Activated B cell treated with CpG ODN at 0.5 μM for 24 hours (primary cell): ENCODE data around the gene C10orf62. TPM values are rescaled to one million over a fixed set of nuclear protein-coding genes. Genes with fewer than 3 reads are reported as not detected.

ENCODE experiments used
- ATAC-seq: fragments of 200-7000 bp; cut with Tn5 transposase; one replicate; pipeline ENCODE4 v1.10.0; 2021; ENCODE audit warnings: low read depth, mild to moderate bottlenecking, moderate library complexity
- CTCF ChIA-PET: fragments of 350-600 bp; sonication (Branson Sonifier 250); formaldehyde crosslinking; loops from one replicate; lab custom pipeline; 2021; ENCODE audit warnings: antibody characterized with exemption; lab: Charles Lee
- POLR2A ChIA-PET: fragments of 350-600 bp; sonication (Branson Sonifier 250); formaldehyde crosslinking; loops from one replicate; lab custom pipeline; 2021; ENCODE audit warnings: antibody characterized with exemption; lab: Charles Lee
- DNase-seq: peaks from one replicate; pipeline ENCODE4 v3.0.0; 2022
- H3K27ac Mint-ChIP-seq: one replicate; pipeline ENCODE4 v1.8.0; 2020; ENCODE audit warnings: mixed read lengths
- H3K27me3 Mint-ChIP-seq: one replicate; pipeline ENCODE4 v1.8.0; 2021; ENCODE audit warnings: mixed read lengths
- H3K36me3 Mint-ChIP-seq: one replicate; pipeline ENCODE4 v1.8.0; 2021; ENCODE audit warnings: low read depth, mixed read lengths
- H3K4me1 Mint-ChIP-seq: one replicate; pipeline ENCODE4 v1.8.0; 2021; ENCODE audit warnings: mixed read lengths
- H3K4me3 Mint-ChIP-seq: one replicate; pipeline ENCODE4 v1.8.0; 2020; ENCODE audit warnings: mild to moderate bottlenecking, mixed read lengths
- H3K9me3 Mint-ChIP-seq: one replicate; pipeline ENCODE4 v1.8.0; 2020; ENCODE audit warnings: mixed read lengths
- CTCF ChIP-seq: fragments of 200-600 bp; IDR thresholded peaks from one replicate; pipeline ENCODE4 v1.8.0; 2022; ENCODE audit warnings: antibody characterized with exemption, mild to moderate bottlenecking
- intact Hi-C: fragments of 100-400 bp; cut with micrococcal nuclease; formaldehyde crosslinking; loops from one replicate; pipeline ENCODE4 v1.15.1; 2024
- total RNA-seq: library from RNA; stranded (reverse); gene quantifications from 2 replicates; pipeline ENCODE4 v1.2.3, GENCODE V29; 2022

The C10orf62 gene
- total RNA-seq, 1 donor from 2014 or later = not detected

GRCh38 chr10:97597778-97598177 is 8.3 kb downstream of the C10orf62 start:
- H3K27me3 Mint-ChIP-seq = no peaks in the 10 kb centered on the region
- CTCF ChIA-PET = no interaction called here
- intact Hi-C loops = no loop called here
- H3K36me3 Mint-ChIP-seq = no peaks in the 10 kb centered on the region
- POLR2A ChIA-PET = no interaction called here
- no peak for ATAC-seq
- no peaks in the 10 kb centered on the region for H3K9me3 Mint-ChIP-seq
- no peak for TF ChIP-seq CTCF
- no peaks in the 10 kb centered on the region for H3K4me1 Mint-ChIP-seq
- no peak overlapping the region for H3K4me3 Mint-ChIP-seq
- H3K27ac Mint-ChIP-seq = no peak overlapping the region
- DNase-seq = no peak

GRCh38 chr10:97598407-97599271 is 9.1 kb downstream of the C10orf62 start:
- POLR2A ChIA-PET = no interaction called here
- Mint-ChIP-seq H3K27ac (no peak overlapping the region), H3K4me1 (no peaks in the 10 kb centered on the region), H3K27me3 (no peaks in the 10 kb centered on the region), H3K36me3 (no peaks in the 10 kb centered on the region), H3K9me3 (no peaks in the 10 kb centered on the region), H3K4me3 (no peak overlapping the region)
- intact Hi-C loops = no loop called here
- no peak for ATAC-seq
- no peak for DNase-seq
- no peak for TF ChIP-seq CTCF
- CTCF ChIA-PET = no interaction called here

- DNase-seq = no peak
- H3K27ac Mint-ChIP-seq = no peak overlapping the region
- ATAC-seq = no peak
- H3K4me3 Mint-ChIP-seq = no peak overlapping the region
- H3K9me3 Mint-ChIP-seq = no peaks in the 10 kb centered on the region
- no peaks in the 10 kb centered on the region for H3K4me1 Mint-ChIP-seq
- ChIA-PET POLR2A (no interaction called here), CTCF (no interaction called here)
- intact Hi-C loops = no loop called here
- no peaks in the 10 kb centered on the region for H3K27me3 Mint-ChIP-seq
- TF ChIP-seq CTCF = no peak
- no peaks in the 10 kb centered on the region for H3K36me3 Mint-ChIP-seq
These were observed 9.7 kb downstream of the C10orf62 start for GRCh38 chr10:97599272-97599619.

- H3K4me1 Mint-ChIP-seq = no peaks in the 10 kb centered on the region
- POLR2A ChIA-PET = no interaction called here
- DNase-seq (no peak), ATAC-seq (no peak)
- CTCF ChIA-PET = no interaction called here
- H3K36me3 Mint-ChIP-seq = no peaks in the 10 kb centered on the region
- TF ChIP-seq CTCF = no peak
- peaks cover under 1% of the 10 kb centered on the region for H3K27me3 Mint-ChIP-seq
- no peak overlapping the region for H3K27ac Mint-ChIP-seq
- H3K9me3 Mint-ChIP-seq = no peaks in the 10 kb centered on the region
- intact Hi-C loops = no loop called here
- no peak overlapping the region for H3K4me3 Mint-ChIP-seq
These were observed 11.1 kb downstream of the C10orf62 start for GRCh38 chr10:97600616-97601015.

GRCh38 chr10:97601268-97602215 is 12.0 kb downstream of the C10orf62 start:
- intact Hi-C loops = no loop called here
- no peak for TF ChIP-seq CTCF
- Mint-ChIP-seq H3K4me1 (no peaks in the 10 kb centered on the region), H3K36me3 (no peaks in the 10 kb centered on the region), H3K9me3 (no peaks in the 10 kb centered on the region), H3K4me3 (no peak overlapping the region), H3K27me3 (peaks cover 2% of the 10 kb centered on the region), H3K27ac (no peak overlapping the region)
- ChIA-PET CTCF (no interaction called here), POLR2A (no interaction called here)
- ATAC-seq (no peak), DNase-seq (no peak)
